Activated CD8-positive, alpha-beta memory T cell treated with anti-CD3 and anti-CD28 coated beads, Interleukin-2, amount 50 U/mL, for 1 hour (primary cell): ENCODE results near the gene ZNF157.

ENCODE experiments used
- DNase-seq: peaks from one replicate; pipeline ENCODE4 v3.0.0-alpha.2; 2020; ENCODE audit errors: extremely low read depth

ZNF157 gene

GRCh38 chrX:47446971-47447370 is 76.6 kb downstream of the ZNF157 start:
- DNase-seq = no peak

- no peak for DNase-seq
These were observed 77.2 kb downstream of the ZNF157 start for GRCh38 chrX:47447607-47448006.

GRCh38 chrX:47448165-47448806 is 77.9 kb downstream of the ZNF157 start:
- DNase-seq = no peak

- DNase-seq = no peak
These were observed 81.7 kb downstream of the ZNF157 start for GRCh38 chrX:47452112-47452511.

GRCh38 chrX:47456080-47456479 is 85.7 kb downstream of the ZNF157 start:
- DNase-seq = no peak

- DNase-seq = peak; percentile 4
These were observed 88.2 kb downstream of the ZNF157 start for GRCh38 chrX:47458528-47458927.

- DNase-seq = no peak
These were observed 90.2 kb downstream of the ZNF157 start for GRCh38 chrX:47460561-47460960.
